ENCODE results near the gene ANAPC2. TPM values are rescaled to one million over a fixed set of nuclear protein-coding genes. Genes with fewer than 3 reads are reported as not detected.

The ANAPC2 gene
- total and polyA plus RNA-seq, 2 of the 4 experiments (the other 2 are of a cell fraction), result 9.3 to 29.5 TPM

DNA sequence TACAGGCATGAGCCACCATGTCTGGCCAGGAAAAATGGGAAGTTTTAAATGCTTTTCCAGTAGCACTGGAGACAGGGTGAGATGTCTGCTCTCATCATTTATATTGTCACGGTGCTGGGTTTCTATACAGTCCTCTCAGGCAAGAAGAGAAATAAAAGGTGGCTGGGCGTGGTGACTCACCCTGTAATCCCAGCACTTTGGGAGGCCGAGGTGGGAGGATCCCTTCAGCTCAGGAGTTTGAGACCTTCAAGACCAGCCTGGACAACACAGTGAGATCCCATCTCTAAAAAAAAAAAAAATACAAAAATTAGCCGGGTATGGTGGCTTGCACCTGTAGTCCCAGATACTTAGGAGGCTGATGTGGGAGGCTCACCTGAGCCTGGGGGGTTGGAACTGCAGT lies 54.2 kb downstream of the ANAPC2 start:
- ChIA-PET POLR2A (ENCODE audit: unreplicated experiment) (no interaction called here), CTCF (no interaction called here)
- no peaks in the 10 kb centered on the region; the same call in 1 of the 2 replicates for H3K4me1 ChIP-seq (ENCODE audit: control insufficient read depth, insufficient read depth, low read length)
- H2AK9ac ChIP-seq (replicated peaks; ENCODE audit: low read depth, low read length, poor library complexity), result no peak overlapping the region
- H3K9me3 ChIP-seq (ENCODE audit: control insufficient read depth, insufficient read depth, low read length), result peaks cover 4% of the 10 kb centered on the region; the same call in 1 of the 2 replicates
- H3K27ac ChIP-seq (ENCODE audit: insufficient read depth, low read length), result no peak overlapping the region
- dilution Hi-C loops (cut with HindIII; ENCODE audit: low sequenced_read_pairs, unreplicated experiment), result no loop called here
- ATAC-seq (ENCODE audit: low read depth) (no peak), DNase-seq (no peak)
- no peak overlapping the region for H3K4me2 ChIP-seq (ENCODE audit: low read depth, low read length)
- no peaks in the 10 kb centered on the region for H3K9me1 ChIP-seq (ENCODE audit: insufficient read depth, low read length)
- intact Hi-C loops (cut with micrococcal nuclease), result no loop called here
- no peak overlapping the region for H3K4me3 ChIP-seq (ENCODE audit: insufficient read depth, low read depth, low read length)
- no peak overlapping the region for H2AFZ ChIP-seq (replicated peaks; ENCODE audit: low read length, poor library complexity)
- no CpG with 5 or more reads among the region's 4 CpGs for WGBS, 2 experiments (ENCODE audit: extremely low coverage in 2 of 2, insufficient read length in 1 of 2)
- H3K23ac ChIP-seq (ENCODE audit: low read depth, low read length), result no peak overlapping the region
- H4K20me1 ChIP-seq (ENCODE audit: insufficient read depth, low read length), result no peaks in the 10 kb centered on the region
- no peak overlapping the region for H3K56ac ChIP-seq (ENCODE audit: extremely low read depth, insufficient read depth, low read length)
- H2AK5ac ChIP-seq (ENCODE audit: low read depth, low read length), result no peak overlapping the region
- H3K4ac ChIP-seq (ENCODE audit: low read depth, low read length), result no peak overlapping the region
- H2BK20ac ChIP-seq (ENCODE audit: low read depth, low read length), result no peak overlapping the region
- no peaks in the 10 kb centered on the region for H3K36me3 ChIP-seq (ENCODE audit: control insufficient read depth, insufficient read depth, low read length)
- no peak overlapping the region for H3K9ac ChIP-seq (ENCODE audit: low read depth, low read length)
- no peak overlapping the region for H4K8ac ChIP-seq (ENCODE audit: low read depth in 2 of 2, low read length in 2 of 2)
- H2BK5ac ChIP-seq (ENCODE audit: low read depth, low read length, poor library complexity, severe bottlenecking), result no peak overlapping the region
- H4K5ac ChIP-seq (ENCODE audit: low read depth, low read length), result no peak overlapping the region
- no peak for TF ChIP-seq BHLHE40 (IDR thresholded peaks at IDR 0.05; ENCODE audit: low read depth, low read length)
- no peak overlapping the region for H4K91ac ChIP-seq (ENCODE audit: insufficient read depth, low read depth, low read length)
- no peak overlapping the region for H2BK15ac ChIP-seq (ENCODE audit: low read depth, low read length)
- no peak overlapping the region for H2BK120ac ChIP-seq (ENCODE audit: low read depth, low read length)
- no peak overlapping the region for H3K14ac ChIP-seq (replicated peaks; ENCODE audit: low read depth, low read length)
- H3K18ac ChIP-seq (ENCODE audit: low read depth, low read length), result no peak overlapping the region
- H3K79me1 ChIP-seq (ENCODE audit: low read depth in 1 of 2, low read length in 2 of 2), result peaks cover 0 to 4% of the 10 kb centered on the region in 2 experiments; a peak in 1 of 4 replicates
- peaks cover 29% of the 10 kb centered on the region for H3K27me3 ChIP-seq (ENCODE audit: control insufficient read depth, insufficient read depth, low read length)
- no TSS peak for BruUV-seq (replicated peaks)
- in situ Hi-C loops (cut with MboI; ENCODE audit: low sequenced_read_pairs), result no loop called here
